Kidney epithelial cell (primary cell): ENCODE measurements around the gene THSD7A. TPM values are rescaled to one million over a fixed set of nuclear protein-coding genes. Genes with fewer than 3 reads are reported as not detected.

ENCODE experiments used
- DNase-seq: peaks from one replicate; pipeline ENCODE4 v3.0.0-alpha.2; 2010; ENCODE audit warnings: low read depth
- H3K27me3 ChIP-seq: 2 replicates; pipeline ENCODE4 v1.6.0; 2011; ENCODE audit warnings: low read length; ENCODE audit not compliant: control insufficient read depth, insufficient read depth
- H3K36me3 ChIP-seq: 2 replicates; pipeline ENCODE4 v1.5.1; 2011; ENCODE audit warnings: low read length; ENCODE audit not compliant: control insufficient read depth, insufficient read depth
- H3K4me3 ChIP-seq: 2 replicates; pipeline ENCODE4 v1.5.1; 2011; ENCODE audit warnings: low read depth, mild to moderate bottlenecking, control low read depth, low read length
- CTCF ChIP-seq: IDR thresholded peaks from 2 replicates; pipeline ENCODE4 v1.5.1; 2011; ENCODE audit warnings: mild to moderate bottlenecking, moderate library complexity, low read length, control low read depth, inconsistent platforms; ENCODE audit not compliant: insufficient read depth, poor library complexity, severe bottlenecking
- total RNA-seq: library from RNA; depleted of rRNA; stranded (reverse); fragments of >200 nt; gene quantifications from 2 replicates; pipeline ENCODE4 v1.2.3, GENCODE V29; 2015

The THSD7A gene
- total RNA-seq, 1 donor from 2014 or later: 27.3 TPM

DNA sequence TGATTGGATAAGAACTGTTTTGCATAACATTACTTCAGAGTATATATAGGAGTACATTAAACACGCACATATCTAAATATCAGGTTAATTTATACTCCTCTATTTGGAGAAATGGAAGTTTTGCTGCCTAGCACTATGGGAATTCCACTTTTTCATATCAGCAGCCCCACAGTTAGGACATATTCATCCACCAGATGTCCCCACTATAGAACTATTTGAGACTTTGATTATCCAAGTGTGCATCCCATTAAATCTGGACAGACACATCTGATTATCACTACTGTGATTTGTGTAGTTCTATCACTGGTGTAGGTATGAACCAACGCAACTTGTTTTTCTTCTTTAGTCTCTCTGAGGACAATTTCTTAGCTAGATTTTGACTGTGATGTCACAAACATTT, 345.7 kb downstream of the THSD7A start:
- Histone ChIP-seq H3K36me3 (no peaks in the 10 kb centered on the region), H3K4me3 (no peak overlapping the region), H3K27me3 (no peaks in the 10 kb centered on the region)
- no peak for TF ChIP-seq CTCF
- DNase-seq: no peak

- TF ChIP-seq CTCF: no peak
- Histone ChIP-seq H3K4me3 (no peak overlapping the region), H3K27me3 (no peaks in the 10 kb centered on the region), H3K36me3 (no peaks in the 10 kb centered on the region)
- no peak for DNase-seq
These were observed 346.4 kb downstream of the THSD7A start for GRCh38 chr7:11485636-11486035.

DNA sequence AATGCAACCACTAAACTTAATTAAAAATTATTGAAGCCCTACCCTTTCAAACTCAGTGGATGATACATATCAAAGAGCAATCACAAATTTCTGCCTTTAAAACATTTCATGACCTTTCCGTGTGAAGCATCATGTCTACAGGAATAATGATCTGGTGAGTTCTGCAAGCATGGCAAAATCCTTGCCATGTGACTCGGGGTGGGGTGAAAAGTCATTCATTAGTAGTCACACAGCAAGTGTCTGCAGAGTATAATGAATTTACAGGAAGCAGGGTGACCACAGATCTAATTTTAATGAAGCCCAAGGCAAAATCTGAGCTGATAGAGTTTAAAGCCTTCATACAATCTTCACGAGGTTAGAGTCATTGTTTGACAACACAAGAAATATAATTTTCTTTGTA, 351.9 kb downstream of the THSD7A start:
- TF ChIP-seq CTCF: no peak
- DNase-seq: no peak

DNA sequence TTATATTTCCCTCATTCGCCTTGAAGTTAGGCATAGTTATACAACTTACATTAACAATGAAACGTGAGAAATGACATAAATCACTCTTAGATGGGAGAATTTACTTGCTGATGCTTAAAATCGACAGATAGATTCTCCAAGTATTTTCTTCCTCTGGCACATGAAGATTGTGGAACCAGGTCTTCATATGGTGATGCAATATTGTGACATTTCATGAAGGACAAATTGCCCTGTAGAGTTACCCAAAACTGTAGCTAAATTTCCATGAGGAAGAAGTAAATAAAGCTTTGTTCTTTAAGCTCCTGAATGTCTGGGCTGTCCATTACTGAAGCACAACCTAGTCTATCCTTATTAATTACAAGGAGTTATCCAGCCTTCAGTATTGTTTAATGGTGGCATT, 353.1 kb downstream of the THSD7A start:
- TF ChIP-seq CTCF: no peak

More for the DNA sequence above, 351.9 kb downstream of the THSD7A start:
- H3K36me3 ChIP-seq: no peaks in the 10 kb centered on the region
- H3K27me3 ChIP-seq: no peaks in the 10 kb centered on the region
- H3K4me3 ChIP-seq: no peak overlapping the region

GRCh38 chr7:11478426-11478825, 353.6 kb downstream of the THSD7A start:
- DNase-seq: no peak
- Histone ChIP-seq H3K27me3 (no peaks in the 10 kb centered on the region), H3K4me3 (no peak overlapping the region), H3K36me3 (no peaks in the 10 kb centered on the region)
- no peak for TF ChIP-seq CTCF

More for the DNA sequence above, 353.1 kb downstream of the THSD7A start:
- Histone ChIP-seq H3K4me3 (no peak overlapping the region), H3K27me3 (no peaks in the 10 kb centered on the region), H3K36me3 (no peaks in the 10 kb centered on the region)
- DNase-seq: no peak

DNA sequence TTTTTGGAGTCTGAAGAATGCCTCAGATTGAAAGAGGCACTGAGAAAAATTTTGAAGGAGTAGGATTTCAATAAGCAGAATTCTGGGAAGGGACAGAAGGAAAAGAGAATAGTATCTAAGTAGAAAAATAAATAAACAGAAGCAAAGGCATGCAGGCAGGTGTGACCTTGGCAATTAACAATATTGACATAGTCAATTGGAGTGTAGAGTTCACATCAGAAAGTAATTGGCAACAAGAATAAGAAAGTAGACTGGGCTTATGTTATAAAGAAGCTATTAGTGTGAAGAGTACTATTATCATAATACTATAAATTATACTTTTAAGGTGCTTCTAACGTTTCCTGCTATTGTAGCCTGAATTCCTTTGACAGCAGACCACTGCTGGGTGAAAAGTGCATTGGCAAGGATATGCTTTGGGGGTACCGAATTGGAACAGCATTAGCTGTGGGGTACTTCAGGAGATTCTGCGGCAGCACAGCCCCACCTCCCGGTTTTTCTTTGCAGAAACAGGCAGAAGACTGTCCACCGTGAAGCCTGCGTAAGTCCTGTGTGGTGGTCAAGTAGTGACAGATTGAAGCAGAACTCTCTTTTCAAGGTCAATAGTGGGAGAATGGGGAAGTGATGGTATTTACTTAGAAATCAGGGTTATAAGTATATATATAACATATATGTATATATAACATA, 357.0 kb downstream of the THSD7A start:
- TF ChIP-seq CTCF: no peak
- Histone ChIP-seq H3K4me3 (no peak overlapping the region), H3K36me3 (no peaks in the 10 kb centered on the region), H3K27me3 (no peaks in the 10 kb centered on the region)
- DNase-seq: no peak
